ENCODE data around the gene NCAN.

Gene NCAN

DNA sequence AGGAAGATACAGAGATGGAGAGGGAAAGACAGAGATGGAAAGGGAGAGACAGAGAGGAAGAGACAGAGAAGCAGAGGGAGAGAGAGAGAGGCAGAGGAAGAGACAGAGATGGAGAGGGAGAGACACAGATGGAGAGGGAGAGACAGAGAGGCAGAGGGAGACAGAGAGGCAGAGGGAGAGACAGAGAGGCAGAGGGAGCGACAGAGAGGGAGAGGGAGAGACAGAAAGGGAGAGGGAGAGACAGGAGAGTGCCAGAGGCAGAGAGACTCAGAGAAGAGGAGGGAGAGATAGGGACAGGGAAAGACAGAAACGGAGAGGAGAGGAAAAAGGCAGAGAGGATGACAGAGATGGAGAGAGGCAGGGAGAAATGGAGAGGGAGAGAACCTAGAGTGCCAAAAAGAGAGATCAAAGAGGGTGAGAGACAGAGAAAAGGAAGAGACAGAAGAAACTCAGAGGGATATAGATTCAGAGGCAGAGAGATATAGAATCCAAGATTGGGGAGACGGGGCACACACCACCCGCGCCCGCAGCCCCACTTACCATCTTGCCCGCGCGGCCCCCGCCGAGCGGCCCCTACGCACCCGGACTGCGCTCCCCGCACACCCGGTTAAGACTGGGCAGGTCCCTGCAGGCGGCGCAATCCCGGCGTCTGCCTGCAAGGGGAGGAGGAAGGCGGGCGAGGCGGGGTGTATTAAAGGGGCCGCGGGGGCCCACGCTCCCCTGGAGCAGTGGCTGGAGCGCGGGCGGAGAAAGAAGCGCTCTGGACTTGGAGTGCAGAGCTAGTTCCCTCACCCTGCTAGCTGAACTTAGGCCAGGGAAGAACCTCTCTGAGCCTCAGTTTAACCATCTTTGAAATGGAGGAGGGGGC, 50.7 kb downstream of the NCAN start:
- Histone ChIP-seq H3K9me2 (replicated peaks; ENCODE audit: low read depth, low read length) (no peaks in the 10 kb centered on the region), H4K20me1 (ENCODE audit: insufficient read depth, low read length, poor library complexity, severe bottlenecking) (no peaks in the 10 kb centered on the region), H3K79me2 (ENCODE audit: insufficient read depth, low read length) (no peaks in the 10 kb centered on the region), H3K4me3 (ENCODE audit: low read length, poor library complexity, severe bottlenecking) (no peak overlapping the region), H3K36me3 (ENCODE audit: insufficient read depth, low read length) (no peaks in the 10 kb centered on the region), H3K4me1 (ENCODE audit: insufficient read depth, low read length, poor library complexity, severe bottlenecking) (no peaks in the 10 kb centered on the region), H3K4me2 (ENCODE audit: low read depth, low read length, poor library complexity, severe bottlenecking) (no peak overlapping the region), H3K9ac (ENCODE audit: low read depth, low read length, poor library complexity, severe bottlenecking) (no peak overlapping the region), H3K9me3 (ENCODE audit: insufficient read depth, low read depth, low read length) (no peaks in the 10 kb centered on the region), H2AFZ (ENCODE audit: low read length) (no peak overlapping the region), H3F3A (ENCODE audit: low read depth) (no peaks in the 10 kb centered on the region), H3K27me3 (ENCODE audit: insufficient read depth, low read length, poor library complexity, severe bottlenecking) (no peaks in the 10 kb centered on the region)
- TF ChIP-seq, protein P1, sequence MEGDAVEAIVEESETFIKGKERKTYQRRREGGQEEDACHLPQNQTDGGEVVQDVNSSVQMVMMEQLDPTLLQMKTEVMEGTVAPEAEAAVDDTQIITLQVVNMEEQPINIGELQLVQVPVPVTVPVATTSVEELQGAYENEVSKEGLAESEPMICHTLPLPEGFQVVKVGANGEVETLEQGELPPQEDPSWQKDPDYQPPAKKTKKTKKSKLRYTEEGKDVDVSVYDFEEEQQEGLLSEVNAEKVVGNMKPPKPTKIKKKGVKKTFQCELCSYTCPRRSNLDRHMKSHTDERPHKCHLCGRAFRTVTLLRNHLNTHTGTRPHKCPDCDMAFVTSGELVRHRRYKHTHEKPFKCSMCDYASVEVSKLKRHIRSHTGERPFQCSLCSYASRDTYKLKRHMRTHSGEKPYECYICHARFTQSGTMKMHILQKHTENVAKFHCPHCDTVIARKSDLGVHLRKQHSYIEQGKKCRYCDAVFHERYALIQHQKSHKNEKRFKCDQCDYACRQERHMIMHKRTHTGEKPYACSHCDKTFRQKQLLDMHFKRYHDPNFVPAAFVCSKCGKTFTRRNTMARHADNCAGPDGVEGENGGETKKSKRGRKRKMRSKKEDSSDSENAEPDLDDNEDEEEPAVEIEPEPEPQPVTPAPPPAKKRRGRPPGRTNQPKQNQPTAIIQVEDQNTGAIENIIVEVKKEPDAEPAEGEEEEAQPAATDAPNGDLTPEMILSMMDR (conservative IDR thresholded peaks at IDR 0.05; ENCODE audit: low read length) = no peak
- no peak for TF ChIP-seq EZH2phosphoT487 (IDR thresholded peaks at IDR 0.05; ENCODE audit: borderline replicate concordance)

GRCh38 chr19:19263886-19264487, 52.2 kb downstream of the NCAN start:
- Histone ChIP-seq H3K36me3 (ENCODE audit: insufficient read depth, low read length) (no peaks in the 10 kb centered on the region), H3K9ac (ENCODE audit: low read depth, low read length, poor library complexity, severe bottlenecking) (no peak overlapping the region), H3K4me2 (ENCODE audit: low read depth, low read length, poor library complexity, severe bottlenecking) (no peak overlapping the region), H3K9me2 (replicated peaks; ENCODE audit: low read depth, low read length) (no peaks in the 10 kb centered on the region), H3K4me1 (ENCODE audit: insufficient read depth, low read length, poor library complexity, severe bottlenecking) (no peaks in the 10 kb centered on the region), H4K20me1 (ENCODE audit: insufficient read depth, low read length, poor library complexity, severe bottlenecking) (no peaks in the 10 kb centered on the region), H3K79me2 (ENCODE audit: insufficient read depth, low read length) (no peaks in the 10 kb centered on the region), H2AFZ (ENCODE audit: low read length) (no peak overlapping the region), H3F3A (ENCODE audit: low read depth) (no peaks in the 10 kb centered on the region), H3K4me3 (ENCODE audit: low read length, poor library complexity, severe bottlenecking) (no peak overlapping the region), H3K27me3 (ENCODE audit: insufficient read depth, low read length, poor library complexity, severe bottlenecking) (no peaks in the 10 kb centered on the region), H3K9me3 (ENCODE audit: insufficient read depth, low read depth, low read length) (no peaks in the 10 kb centered on the region)
- no peak for TF ChIP-seq EZH2phosphoT487 (IDR thresholded peaks at IDR 0.05; ENCODE audit: borderline replicate concordance)
- TF ChIP-seq, protein P1 (conservative IDR thresholded peaks at IDR 0.05; ENCODE audit: low read length) = no peak

GRCh38 chr19:19267305-19267704, 55.5 kb downstream of the NCAN start:
- Histone ChIP-seq H2AFZ (ENCODE audit: low read length) (no peak overlapping the region), H3K36me3 (ENCODE audit: insufficient read depth, low read length) (no peaks in the 10 kb centered on the region), H4K20me1 (ENCODE audit: insufficient read depth, low read length, poor library complexity, severe bottlenecking) (no peaks in the 10 kb centered on the region), H3K9me3 (ENCODE audit: insufficient read depth, low read depth, low read length) (no peaks in the 10 kb centered on the region), H3K4me1 (ENCODE audit: insufficient read depth, low read length, poor library complexity, severe bottlenecking) (no peaks in the 10 kb centered on the region), H3K4me3 (ENCODE audit: low read length, poor library complexity, severe bottlenecking) (no peak overlapping the region), H3K27me3 (ENCODE audit: insufficient read depth, low read length, poor library complexity, severe bottlenecking) (no peaks in the 10 kb centered on the region), H3K9me2 (replicated peaks; ENCODE audit: low read depth, low read length) (no peaks in the 10 kb centered on the region), H3K79me2 (ENCODE audit: insufficient read depth, low read length) (no peaks in the 10 kb centered on the region), H3F3A (ENCODE audit: low read depth) (no peaks in the 10 kb centered on the region), H3K4me2 (ENCODE audit: low read depth, low read length, poor library complexity, severe bottlenecking) (no peak overlapping the region), H3K9ac (ENCODE audit: low read depth, low read length, poor library complexity, severe bottlenecking) (no peak overlapping the region)
- no peak for TF ChIP-seq EZH2phosphoT487 (IDR thresholded peaks at IDR 0.05; ENCODE audit: borderline replicate concordance)
- TF ChIP-seq, protein P1 (conservative IDR thresholded peaks at IDR 0.05; ENCODE audit: low read length) = no peak
